T-helper 1 cell (primary cell): Measurements from ENCODE around the gene ATOH8.
"Not testable (repeated sequence)": the region's sequence is repeated elsewhere in the genome, so short reads cannot be mapped to it uniquely, and the experiment has no call there.

Experiments
- DNase-seq, 5 donors: peaks; one replicate each; pipeline ENCODE4 v3.0.0-alpha.2; 2012 to 2020
- total RNA-seq, 4 donors: gene quantifications; one replicate each; lab custom pipeline; 2026; lab: John Stamatoyannopoulos, UW

ATOH8 gene, protein sequence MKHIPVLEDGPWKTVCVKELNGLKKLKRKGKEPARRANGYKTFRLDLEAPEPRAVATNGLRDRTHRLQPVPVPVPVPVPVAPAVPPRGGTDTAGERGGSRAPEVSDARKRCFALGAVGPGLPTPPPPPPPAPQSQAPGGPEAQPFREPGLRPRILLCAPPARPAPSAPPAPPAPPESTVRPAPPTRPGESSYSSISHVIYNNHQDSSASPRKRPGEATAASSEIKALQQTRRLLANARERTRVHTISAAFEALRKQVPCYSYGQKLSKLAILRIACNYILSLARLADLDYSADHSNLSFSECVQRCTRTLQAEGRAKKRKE
- 0 to 0.36 (median 0) reads per million in 4 donors for total RNA-seq

DNA sequence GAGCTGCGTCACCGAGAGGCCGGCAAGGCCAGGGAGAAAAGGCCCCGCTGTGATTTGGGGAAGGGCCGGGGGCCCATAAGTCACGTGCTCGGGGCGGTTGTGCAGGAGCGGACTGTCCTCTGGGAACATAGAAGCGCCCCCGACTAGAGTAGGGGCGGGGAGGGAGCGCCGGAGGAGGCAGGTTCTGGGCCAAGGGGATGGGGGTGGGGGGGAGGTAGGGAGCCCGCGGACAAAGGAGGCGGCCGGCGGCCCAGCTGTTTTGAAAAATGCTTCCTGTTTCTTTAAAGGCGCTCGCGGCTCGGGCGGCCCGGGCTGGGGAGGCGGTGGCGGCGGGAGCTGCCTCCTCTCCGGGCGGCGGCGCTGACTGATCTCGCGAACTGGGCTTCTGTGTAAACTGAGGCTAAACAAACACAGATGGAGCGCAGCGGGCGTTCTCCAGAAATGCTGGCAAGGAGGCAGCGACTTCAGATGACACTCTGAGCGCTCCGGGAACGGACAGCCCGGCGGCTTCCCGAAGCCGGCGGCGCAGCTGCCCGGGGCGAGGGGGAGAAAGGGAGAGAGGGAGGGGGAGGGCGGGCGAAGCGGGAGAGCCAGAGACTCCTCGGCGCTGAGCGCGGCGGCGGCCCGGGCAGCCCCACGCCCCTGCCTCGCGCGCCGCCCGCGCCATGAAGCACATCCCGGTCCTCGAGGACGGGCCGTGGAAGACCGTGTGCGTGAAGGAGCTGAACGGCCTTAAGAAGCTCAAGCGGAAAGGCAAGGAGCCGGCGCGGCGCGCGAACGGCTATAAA, at the start of gene ATOH8:
ATOH8 (plus strand) TSS at position 467 of the 788 bp plus-strand sequence; CDS start at position 666, 199 bp downstream.
- DNase-seq = peak in 1 of 5 donors; percentile 21

DNA sequence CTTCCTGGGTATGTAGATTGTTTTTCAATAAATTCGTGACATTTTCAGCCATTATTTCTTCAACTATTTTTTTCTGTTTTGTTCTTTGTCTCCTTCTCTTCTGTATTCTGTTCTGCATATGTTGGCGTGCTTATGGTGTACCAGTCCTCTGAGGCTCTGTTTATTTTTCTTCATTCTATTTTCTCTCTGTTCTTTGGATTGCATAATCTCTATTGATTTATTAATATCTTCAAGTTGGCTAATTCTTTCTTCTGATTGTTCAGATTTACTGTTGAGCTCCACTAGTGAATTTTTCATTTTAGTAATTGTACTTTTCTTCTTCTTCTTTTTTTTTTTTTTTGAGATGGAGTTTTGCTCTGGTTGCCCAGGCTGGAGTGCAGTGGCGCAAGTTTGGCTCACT, 49.8 kb upstream of the ATOH8 start:
- no peak for DNase-seq

DNA sequence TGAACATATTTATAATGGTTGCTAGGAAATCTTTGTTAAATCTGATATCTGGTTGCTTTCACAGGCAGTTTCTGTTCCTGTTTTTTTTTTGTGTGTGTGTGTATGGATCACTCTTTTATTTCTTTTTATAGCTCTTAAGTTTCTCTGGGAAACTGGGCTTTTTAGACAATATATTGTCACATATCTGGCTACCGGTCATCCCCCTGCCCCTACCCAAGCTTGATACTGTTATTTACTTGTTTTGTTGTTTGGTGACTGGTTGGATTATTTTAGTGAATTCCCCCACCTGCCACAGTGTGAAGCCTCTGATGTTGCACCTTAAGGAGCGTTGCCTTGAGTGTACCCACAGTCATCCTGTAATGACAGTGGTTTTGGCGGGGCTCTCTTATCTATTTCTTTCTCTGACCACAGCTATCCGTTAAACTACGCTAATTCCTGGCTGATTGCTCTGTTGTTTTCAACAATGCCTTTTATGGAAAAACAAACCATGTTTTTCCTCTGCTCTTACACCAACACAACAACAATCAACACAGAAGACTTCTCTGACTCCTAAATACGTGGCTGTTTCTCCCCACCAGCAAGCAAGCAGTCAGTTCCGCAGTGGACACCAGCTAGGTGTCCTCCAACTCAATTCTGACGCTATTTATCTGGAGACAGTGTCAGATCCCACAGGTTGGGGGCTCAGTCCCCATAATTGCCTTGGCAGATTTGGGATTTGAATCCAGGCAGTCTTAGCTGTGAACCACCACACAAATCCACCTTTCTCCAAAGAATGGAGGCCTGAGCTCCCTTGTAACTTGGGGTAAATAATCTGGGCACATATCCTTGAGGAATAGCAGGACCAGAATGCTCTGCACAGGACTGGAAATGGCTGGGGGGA, 48.8 kb upstream of the ATOH8 start:
- peak in 1 of 5 donors; percentile 82 for DNase-seq

DNA sequence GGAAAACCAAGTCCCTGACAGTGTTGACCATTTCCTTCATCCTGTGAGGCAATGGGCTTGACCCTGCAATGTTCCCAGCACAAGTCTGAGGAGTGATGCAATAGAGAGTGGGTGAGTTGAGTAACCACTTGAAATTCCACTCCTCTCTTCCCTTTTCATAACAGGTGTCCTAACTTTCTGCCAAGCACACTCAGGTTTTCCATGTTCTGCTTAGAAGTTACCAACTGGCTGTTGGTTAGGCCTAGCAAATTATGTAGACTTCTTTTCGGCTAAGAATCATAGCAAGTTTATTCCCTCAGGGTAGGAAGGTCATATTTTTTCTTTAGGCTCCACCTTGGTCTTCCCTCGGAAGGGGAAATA, 48.1 kb upstream of the ATOH8 start:
- no peak for DNase-seq

DNA sequence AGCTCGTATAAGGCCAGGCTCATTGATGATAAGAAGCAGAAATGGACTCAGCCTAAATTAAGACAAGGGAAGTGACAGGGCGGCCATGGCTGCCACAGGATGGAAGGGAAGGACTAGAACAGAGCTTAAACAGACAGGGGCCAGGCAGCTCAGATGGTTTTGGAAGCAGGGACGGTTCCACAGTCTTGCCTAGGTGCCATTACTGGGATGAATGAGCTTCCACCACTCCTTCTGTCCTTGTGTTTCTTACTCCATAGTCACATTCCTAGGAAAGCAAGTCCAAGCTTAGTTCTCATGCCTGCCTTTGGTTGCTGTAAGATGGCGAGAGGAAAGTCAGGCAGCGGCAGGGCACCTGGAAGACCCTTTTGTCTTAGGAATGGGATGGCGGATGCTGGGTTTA, 47.7 kb upstream of the ATOH8 start:
- no peak for DNase-seq

DNA sequence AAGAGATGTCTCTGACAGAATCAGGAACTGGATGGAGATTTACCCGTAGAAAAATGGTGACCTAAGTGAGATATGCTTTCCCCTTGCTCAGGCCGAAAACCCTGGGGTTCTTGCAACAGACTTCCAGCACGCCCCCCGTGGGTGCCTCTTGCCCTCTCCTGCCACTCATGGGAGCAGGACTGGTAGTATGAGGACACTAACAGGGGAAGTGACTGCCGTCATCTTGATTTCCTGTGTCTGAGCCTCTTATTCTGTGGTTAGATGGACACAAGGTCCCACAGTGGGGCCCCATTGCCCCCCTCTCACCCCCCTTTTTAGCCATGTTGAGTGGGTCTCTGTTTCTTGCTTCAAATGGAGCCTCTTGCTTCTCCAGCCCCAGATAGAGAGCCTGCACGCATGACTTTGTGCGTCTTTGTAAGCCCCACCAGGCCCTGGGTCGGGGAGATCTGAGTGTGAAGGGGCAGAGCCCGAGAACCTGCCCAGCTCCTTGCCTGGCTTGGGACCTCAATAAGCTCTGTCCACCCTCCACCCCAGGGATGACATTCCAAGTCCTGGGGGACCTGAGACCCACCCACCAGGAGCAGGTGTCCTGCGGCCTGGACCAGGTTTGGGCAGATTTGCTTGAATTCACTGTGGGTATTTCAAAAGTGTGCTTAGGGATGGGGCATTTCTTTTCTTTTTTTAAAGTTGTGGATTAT, 47.0 kb upstream of the ATOH8 start:
- DNase-seq = no peak

DNA sequence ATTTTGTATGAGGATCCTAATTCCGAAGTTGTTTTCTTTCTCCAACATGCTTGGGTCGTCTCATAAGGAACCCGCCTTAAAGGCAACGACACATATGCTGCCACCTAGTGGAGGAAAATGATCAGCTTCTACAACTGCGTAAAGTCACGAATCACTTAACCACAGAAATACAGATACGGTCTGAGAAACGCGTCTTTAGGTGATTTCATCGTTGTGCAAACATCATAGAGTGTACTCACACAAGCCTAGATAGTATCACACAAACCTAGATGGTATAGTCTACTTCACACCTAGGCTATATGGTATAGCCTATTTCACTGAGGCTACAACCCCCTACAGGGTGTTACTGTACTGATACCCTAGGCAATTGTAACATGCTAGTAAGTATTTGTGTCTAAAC, 46.5 kb upstream of the ATOH8 start:
- peak in 4 of 5 donors; percentile 19 to 91 (median 54) for DNase-seq

DNA sequence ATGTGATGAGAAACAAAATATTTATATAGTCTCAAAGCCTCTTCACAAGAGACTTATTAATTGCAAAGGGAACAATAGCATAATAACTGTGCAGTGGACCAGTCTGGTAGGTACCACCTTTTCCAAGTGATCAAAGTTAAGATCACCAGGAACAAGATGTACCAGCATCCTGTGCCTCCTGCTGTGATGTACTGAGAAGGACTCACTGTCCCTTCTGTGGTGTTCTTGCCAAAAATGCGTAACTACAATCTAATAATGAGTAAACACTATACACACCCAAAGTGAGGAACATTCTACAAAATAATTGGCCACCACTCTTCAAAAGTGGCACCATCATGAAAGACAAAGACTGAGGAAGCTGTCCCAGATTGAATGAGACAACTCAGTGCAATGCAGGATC, 45.1 kb upstream of the ATOH8 start:
- DNase-seq = no peak

DNA sequence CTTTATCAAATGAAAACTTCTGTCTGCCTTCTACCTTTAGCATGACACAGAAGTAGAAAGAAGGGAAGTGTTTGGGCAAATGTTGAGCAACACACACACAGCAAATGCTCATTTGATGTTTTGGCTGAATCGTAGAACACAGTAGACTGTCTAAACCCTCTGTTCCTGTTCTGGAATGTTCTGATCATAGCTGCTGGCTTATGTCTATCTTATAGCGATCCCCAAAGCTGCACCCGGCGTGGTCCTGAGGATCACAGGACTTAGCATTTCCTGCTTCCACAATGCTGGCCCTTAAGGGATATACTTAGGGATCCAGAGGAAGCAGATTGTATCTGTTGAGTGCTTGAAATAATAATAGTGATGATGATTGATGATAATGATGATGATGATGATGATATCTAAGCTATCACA, 44.4 kb upstream of the ATOH8 start:
- DNase-seq = no peak

DNA sequence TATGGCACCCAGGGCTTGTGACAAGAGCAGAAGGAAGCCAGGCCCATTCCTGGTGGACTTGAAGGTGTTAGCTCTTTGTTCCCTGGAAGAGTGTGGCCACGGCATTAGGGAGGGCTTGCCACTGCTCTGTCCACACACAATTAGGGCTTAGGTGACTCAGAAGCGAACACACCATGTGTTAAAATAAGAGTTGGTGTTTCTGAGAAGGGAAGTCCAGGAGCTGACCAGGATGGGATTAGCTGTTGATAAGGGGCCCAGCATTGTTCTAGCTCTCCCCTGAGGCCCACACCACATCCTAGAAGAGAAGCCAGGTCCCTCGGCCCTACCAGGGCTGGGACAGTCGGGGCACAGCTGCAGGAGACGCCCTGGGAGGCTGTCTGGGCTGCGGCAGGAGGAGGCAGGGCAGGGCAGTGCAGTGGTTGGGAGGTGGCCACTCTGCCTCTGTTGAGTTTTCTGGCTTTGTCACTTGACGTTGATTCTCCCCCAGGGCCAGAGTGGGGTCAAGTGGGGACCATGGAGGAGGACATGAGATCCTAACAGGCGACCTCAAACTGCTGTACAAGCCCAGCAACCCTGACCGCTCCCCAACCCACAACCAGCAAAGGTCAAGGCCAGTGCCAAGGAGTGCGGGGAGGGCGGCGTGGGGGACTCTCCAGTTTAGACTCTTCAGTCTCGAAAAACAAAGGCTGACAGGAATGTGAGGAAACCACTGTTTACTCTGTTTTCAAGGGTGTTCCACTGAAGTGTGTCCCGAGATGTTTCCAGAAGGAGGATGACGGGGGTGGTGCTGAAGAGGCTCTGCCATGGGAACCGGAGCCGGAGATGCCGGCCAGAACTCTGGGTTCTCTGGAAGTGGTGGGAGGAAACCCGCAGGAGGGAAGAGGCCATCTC, 42.9 kb upstream of the ATOH8 start:
- DNase-seq = no peak

DNA sequence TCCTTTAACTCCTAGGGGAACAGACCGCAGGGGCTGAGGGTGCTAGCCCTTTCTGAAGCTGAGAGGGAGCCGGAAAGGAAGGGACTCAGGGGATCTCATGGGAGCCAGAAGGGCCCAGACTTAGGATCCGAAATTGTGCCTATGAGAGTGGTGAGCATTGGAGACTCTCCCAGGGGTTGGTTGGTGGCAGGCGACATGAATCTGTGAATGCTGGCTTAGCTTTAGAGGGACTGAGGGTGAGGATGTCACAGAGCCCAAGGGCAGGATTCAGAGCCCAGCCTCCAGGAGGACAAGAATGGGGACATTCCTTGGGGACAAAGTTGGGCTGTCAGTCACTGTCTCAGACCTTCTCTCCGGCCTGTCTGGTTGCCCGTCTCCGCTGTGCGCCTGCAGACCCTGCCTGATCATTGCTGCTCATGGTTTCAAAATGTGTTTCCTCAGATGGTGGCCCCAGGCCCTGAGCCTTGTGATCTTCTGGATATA, 42.2 kb upstream of the ATOH8 start:
- DNase-seq = no peak

DNA sequence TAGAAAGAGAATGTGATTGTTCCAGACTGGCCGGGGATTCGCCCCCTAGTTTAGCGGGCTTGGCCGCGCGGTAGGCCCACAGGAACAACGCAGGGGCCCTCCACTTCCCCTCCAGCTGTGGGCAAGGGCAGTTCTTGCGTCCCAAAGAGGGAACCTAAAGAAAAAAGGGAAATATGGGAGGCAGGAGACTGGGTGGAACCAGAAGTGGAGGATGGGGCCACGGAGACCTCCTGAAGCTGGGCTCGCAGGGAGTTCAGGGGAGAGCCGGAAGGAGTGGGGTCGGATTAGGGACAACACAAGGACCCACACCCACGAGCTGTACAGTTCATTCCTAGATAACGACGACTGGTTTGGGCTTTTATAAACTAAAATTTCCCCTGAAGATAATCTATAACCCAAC, 41.5 kb upstream of the ATOH8 start:
- no peak for DNase-seq

DNA sequence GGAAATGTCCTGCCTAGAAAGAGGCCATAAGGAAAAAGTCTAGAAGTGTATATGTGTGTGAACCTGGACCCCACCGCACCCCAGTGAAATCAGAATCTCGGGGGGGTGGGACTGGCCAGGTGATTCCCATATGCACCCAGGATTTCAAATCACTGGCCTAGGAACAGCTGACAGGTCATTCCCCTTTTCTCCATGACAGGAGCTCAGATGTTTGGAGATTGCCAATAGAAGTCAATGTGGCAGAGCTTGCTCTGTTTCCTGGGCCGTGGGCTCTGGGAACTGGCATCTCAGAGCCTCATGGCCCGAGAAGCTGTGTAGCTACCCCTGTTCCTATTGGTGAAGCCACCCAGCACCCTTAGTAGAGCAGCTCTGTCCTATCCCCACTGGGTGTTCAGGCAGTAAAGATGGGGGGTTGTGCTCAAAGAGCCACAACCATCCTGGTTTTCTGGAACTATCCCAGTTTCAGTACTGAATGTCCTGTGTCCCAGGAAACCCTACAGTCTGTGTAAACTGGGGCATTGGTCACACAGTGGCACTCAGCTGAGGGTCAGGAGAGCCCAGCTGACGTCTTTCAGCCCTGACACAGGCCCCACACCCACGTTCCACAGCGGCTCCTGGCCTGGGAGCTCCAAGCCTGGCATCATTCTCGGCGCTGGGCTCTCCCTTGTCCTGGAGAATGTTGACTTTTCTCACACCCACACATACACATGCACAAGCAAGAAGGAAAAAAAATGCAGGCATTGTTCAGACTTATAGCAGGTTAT, 40.8 kb upstream of the ATOH8 start:
- DNase-seq = no peak

DNA sequence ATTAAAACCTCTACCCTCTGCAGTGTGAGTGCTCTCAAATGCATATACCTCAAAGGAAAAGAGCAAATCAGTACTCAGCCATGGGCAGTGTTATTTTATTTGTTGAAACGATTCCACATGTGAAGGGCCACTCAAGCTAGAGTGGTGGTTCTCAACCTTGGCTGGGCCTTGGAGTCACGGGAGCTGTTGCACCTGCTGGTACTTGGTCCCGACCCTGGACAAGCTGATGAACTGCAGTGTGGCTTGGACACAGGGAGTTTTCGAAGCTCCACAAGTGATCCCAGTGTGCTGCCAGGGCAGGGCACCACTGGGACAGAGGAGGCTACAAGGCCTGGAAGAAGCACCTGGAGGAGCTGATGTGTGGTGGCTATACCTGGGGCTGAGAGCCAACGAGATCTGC, 40.0 kb upstream of the ATOH8 start:
- DNase-seq = no peak

DNA sequence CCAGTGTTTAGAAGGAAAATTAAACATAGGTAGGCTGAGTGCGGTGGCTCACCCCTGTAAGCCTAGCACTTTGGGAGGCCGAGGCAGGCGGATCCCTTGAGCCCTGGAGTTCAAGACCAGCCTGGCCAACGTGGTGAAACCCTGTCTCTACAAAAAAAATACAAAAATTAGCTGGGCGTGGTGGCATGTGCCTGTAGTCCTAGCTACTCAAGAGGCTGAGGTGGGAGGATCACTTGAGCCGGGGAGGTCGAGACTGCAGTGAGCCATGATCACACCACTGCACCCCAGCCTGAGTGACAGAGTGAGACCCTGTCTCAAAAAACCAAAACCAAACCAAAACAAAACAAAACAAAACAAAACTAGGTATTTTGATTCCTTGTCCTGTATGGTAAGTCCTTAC, 39.4 kb upstream of the ATOH8 start:
- DNase-seq = not testable (repeated sequence)

DNA sequence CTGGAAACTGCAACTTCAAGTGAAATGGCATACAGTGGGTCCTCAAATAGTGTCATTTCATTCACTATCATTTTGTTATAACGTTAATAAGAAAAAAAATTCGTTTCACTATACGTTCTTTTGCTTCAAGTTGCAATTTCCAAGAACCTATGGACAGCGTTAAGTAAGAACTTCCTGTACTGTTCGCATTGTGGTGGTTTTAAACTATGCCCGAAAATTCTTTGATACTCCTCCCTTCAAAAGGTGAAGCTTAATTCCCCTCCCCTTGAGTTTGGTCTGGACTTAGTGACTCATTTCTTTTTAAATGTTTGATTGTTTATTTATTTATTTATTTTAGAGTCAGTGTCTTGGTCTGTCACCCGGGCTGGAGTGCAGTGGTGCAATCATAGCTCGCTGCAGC, 39.0 kb upstream of the ATOH8 start:
- peak in 1 of 5 donors; percentile 56 for DNase-seq

DNA sequence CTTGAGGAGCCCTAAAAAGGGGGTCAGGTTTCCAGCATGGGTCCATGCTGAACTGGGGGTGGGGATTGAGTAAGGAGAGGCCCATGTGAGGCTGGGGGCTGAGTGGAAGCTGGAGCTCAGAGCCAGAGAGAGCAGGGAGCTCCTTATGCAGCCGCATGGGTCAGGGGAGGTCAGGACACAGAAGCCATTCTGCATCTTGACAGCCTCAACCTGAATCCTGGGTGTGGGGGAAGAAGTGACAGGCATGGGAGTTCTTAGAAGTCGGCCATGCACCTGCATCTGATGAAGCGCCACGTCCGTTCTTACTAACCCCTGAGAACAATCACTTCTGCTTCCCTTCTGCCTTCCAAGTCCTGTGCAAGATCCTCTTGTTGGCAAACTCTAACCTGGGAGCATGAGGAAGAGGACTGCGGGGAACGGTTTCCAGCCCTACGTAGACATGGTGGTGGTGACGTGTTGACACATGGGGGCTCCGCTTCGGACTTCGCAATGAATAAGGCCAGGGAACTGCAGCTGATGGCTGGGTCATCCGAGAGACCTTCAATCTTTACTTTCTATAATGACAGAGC, 37.4 kb upstream of the ATOH8 start:
- DNase-seq = no peak

DNA sequence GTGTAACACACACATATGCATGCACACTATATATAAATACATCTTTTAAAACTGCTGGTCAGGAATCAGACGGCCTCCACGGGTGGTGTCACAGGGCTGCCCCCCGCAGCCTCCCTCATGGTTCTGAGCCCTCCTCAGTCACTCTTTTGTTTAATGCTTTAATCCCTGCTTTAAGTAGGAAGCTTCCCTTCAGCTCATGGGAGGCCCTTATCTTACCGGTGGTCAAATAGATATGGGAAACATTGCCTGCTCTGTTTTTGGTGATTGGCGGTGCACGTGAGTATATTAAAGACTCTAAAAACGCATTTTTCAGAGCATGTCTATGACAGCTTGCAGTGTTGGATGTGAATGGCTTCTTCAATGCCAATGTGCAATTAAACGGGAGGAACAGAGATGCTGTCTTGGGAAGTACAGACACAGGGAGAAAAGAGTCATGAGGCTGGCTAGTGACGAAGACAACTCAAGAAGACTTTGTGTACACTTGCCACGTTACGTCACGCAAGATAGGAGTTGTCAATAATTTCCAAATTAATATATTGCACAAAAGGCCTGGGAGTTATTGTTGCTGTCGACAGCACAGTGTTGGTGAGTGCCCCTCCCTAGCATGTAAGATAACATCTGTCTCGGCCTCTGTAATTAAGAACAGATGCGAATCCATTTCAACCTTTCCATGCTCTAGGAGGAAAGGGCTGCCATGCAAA, 36.3 kb upstream of the ATOH8 start:
- DNase-seq = no peak

DNA sequence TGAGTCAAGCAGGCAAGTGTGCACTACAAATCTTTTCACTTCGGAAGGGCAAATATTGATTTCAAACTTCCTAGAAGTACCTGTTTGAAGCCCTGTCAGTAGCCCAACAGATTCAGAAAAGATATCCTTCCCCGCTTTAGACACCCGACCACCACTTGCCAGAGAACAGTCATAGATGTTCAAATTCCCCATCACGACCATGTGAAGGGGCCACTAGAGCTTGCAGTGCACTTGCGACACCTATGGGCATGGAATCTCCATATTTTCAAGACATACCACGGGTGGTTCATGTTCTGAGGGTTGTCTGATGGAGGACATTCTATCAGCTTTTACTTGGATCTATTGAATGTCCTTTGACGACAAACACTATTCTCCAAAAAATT, 35.8 kb upstream of the ATOH8 start:
- no peak for DNase-seq
